Activated T-cell treated with anti-CD3 and anti-CD28 coated beads for 48 hours (primary cell): ENCODE measurements around the gene OLFM1.
"Not testable (repeated sequence)": the region's sequence is repeated elsewhere in the genome, so short reads cannot be mapped to it uniquely, and the experiment has no call there.

Experiments used
- DNase-seq: peaks from one replicate; pipeline ENCODE4 v3.0.0-alpha.2; 2020; ENCODE audit warnings: low read depth

Gene OLFM1

GRCh38 chr9:135107581-135108235, 20.2 kb downstream of the OLFM1 start:
- no peak for DNase-seq

GRCh38 chr9:135108831-135109510, 21.5 kb downstream of the OLFM1 start:
- DNase-seq = no peak

- no peak for DNase-seq
Observed at GRCh38 chr9:135109650-135110049, 22.2 kb downstream of the OLFM1 start.

- DNase-seq = no peak
Observed at GRCh38 chr9:135110416-135110815, 22.9 kb downstream of the OLFM1 start.

GRCh38 chr9:135111600-135111999, 24.1 kb downstream of the OLFM1 start:
- DNase-seq = not testable (repeated sequence)

- no peak for DNase-seq
Observed at GRCh38 chr9:135116371-135116770, 28.9 kb downstream of the OLFM1 start.

GRCh38 chr9:135116881-135117280, 29.4 kb downstream of the OLFM1 start:
- no peak for DNase-seq

- DNase-seq = no peak
Observed at GRCh38 chr9:135117281-135117680, 29.8 kb downstream of the OLFM1 start.

- no peak for DNase-seq
Observed at GRCh38 chr9:135119496-135120064, 32.1 kb downstream of the OLFM1 start.

GRCh38 chr9:135120249-135120648, 32.8 kb downstream of the OLFM1 start:
- DNase-seq = no peak

- no peak for DNase-seq
Observed at GRCh38 chr9:135122316-135122715, 34.8 kb downstream of the OLFM1 start.

- no peak for DNase-seq
Observed at GRCh38 chr9:135123126-135123772, 35.8 kb downstream of the OLFM1 start.

- no peak for DNase-seq
Observed at GRCh38 chr9:135123773-135124134, 36.3 kb downstream of the OLFM1 start.

GRCh38 chr9:135126451-135127187, 39.2 kb downstream of the OLFM1 start:
- DNase-seq = no peak

- no peak for DNase-seq
Observed at GRCh38 chr9:135127718-135128670, 40.5 kb downstream of the OLFM1 start.

GRCh38 chr9:135129137-135129695, 41.7 kb downstream of the OLFM1 start:
- DNase-seq = no peak

- peak; percentile 15 for DNase-seq
Observed at GRCh38 chr9:135130207-135130976, 42.9 kb downstream of the OLFM1 start.

- DNase-seq = no peak
Observed at GRCh38 chr9:135131488-135131887, 44.0 kb downstream of the OLFM1 start.

- no peak for DNase-seq
Observed at GRCh38 chr9:135132008-135132407, 44.5 kb downstream of the OLFM1 start.
